Activated CD8-positive, alpha-beta memory T cell treated with anti-CD3 and anti-CD28 coated beads, Interleukin-2, amount 50 U/mL, for 4 hours (primary cell): ENCODE measurements around the gene TMEM247.

ENCODE experiments used
- DNase-seq: peaks from one replicate; pipeline ENCODE4 v3.0.0-alpha.2; 2020

The TMEM247 gene

DNA sequence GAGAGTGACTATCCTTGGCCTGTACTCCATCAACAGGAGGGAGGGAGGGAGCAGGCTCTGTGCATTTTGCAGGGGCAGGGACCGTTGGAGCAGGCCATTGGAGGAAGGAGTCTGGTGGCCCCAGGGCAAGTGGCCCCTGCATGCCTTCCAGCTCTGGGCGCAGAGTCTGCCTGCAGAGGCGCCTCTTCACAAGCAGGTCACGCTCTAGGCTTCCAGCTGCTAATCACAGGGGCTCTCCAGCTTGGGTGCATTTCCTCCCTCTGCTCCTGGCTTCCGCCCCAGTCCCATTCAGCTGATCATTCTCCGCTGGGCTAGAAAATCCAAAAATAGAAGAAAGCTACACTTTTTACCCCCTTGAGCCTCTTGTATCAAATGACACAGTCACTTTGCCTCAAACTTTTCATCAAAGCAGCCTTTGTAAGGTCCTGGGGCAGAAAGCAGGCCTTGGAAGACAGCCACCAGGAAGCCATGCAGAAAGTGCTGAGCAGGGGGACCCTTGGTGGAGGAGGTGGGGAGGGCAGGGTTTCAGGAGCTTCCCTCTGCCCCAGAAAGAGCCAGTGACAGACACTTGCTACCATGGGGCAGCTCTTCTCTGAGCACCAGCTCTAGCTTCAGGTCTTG, 11.3 kb downstream of the TMEM247 start:
- no peak for DNase-seq

DNA sequence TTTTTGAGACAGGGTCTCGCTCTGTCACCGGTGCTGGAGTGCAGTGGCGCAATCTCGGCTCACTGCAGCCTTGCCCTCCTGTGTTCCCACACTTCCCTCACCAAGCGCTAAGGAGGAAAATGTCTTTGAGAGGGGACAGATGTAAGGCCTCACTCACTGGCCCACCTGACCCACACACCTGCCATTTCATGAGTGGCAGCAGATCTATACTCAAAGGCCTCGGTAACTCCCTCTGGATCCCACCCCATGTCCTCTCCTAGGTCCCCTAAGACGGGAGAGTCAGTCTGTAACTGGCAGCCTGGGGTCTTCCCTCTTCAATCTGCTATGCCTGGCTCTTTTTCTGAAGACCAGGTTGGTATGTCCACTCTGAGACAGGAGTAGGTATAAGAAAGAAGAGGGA, 12.9 kb downstream of the TMEM247 start:
- DNase-seq = no peak

DNA sequence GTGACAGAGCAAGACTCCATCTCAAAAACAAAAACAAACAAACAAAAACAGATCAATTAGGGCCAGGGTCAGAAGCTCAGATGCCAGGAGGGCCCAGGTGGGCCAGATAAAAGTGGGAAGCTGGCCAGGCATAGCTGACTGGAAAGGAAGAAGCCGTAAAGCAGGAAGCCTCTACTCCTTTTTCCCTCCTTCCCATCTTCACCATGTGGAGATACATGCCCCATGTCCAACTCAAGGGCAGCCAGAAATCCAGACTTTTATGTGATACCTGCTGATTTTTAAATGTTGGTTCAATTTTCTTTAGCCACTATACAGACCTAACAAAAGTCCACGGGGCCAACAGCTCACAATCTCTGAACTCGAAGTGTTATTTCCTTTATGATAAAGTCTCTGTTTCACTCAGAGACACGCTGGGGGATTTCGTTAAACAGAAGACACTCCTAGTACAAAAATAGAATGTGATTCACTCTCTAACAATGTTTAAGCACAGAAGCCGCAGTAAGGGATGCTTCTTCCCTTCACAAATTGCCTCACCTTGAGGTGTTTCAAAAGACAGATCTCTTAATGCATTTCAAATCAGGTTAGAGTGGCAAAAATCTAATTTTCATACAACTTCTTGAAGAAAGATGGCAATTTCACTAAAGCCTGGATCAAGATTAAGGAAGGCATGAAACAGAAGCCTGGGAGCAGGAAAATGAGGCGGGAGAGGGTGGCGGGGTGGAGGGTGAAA, 14.0 kb downstream of the TMEM247 start:
- no peak for DNase-seq

DNA sequence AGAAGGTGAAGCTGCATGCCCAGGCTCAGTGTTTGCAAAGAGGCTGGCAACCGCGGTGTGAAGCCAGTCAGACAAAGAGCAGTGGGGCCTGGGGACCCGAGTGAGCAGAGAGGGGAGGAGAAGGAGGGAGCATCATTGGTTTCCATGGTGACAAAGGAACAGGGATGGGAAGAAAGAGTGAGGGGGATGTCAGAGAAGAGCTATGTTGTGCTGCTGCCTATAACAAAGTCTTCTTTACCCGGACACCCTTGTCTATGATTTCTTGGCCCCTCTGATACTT, 14.5 kb downstream of the TMEM247 start:
- no peak for DNase-seq

DNA sequence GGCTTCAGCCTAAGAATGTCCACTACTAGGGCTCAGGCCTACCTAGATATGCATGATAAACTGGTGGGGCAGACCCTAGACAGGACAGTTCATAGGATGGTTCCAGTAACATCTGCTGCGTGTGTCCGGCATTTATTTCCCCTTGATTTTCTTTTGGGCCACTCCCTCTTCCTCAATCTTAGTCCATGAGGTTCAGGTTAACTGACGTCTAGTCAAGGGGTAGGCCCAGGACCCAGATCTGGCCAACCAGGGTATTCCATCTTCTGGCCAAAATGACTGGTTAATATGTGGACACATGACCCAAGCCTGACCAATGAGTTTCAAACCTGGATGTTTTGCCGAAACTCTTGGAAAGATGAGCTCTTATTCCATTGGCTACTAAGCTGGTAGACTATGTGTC, 15.2 kb downstream of the TMEM247 start:
- no peak for DNase-seq

DNA sequence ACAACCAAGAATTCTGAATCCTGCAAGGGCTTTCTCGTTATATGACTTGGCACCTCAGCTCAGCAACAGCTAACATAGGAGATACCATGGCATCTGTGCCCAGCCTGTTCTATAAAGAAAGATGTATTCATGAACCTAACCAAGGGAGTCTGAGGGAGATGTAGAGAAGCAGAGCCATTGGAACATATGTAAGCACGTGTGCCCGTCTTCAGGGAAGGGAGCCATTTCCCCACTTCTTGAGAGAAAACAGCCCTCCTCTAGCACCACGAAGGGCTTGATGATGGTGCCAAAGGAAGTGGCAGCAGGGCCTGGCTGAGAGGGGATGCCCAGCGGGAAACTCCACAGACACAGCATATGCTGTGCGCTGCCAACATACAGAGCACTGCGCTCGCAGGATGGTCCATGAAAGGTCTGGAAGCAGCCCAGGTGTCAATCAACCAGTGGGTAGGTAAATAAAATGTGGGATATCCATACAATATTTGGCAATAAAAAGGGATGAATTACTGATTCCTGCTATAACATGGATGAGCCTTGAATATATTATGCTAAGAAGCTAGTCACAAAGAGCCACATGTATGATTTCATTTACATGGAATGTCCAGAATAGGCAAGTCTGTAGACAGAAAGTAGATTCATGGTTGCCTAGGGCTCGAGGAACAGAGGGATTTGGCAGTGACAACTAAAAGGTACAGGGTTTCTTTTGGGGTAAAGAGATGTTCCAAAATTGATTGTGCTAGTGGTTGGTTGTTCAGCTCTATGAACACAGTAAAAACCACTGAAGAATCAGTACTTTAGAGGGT, 16.1 kb downstream of the TMEM247 start:
- no peak for DNase-seq

DNA sequence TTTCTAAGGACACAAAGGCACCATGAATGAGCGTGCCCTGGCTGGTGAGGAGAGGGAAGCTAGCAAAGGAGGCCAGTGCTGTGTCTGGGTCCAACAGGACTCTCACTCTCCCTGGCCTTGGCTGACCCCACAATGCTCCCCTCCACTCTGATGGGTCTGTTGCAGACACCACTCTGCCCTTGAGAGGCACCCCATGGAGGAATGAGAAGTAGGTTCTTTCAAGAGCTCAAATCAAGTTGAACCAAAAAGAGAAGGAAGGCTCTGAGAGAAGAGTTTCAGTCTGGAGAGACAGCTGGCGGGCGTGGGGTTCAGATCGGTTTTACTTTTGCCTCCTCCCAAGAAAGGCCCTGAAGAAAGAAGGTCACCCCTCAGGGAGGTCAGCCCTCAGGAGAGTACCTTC, 18.4 kb downstream of the TMEM247 start:
- no peak for DNase-seq

DNA sequence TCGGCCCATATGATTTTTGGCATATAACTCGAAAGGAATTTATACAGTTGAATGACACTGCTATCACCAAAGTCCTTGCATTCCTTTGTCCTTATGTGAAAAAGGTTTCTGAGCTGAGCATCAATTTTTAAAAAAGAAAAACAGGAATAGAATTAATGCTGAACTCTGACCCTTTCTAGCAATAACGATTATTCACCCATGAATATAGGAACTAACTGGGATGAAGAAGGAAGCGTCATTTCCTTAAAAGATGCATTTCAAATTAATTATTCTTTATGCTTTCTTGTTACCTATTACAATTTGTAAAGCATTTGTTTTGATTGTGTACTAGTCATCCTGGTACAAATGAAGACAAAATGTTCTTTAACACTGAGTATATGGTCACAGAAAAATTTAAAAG, 19.3 kb downstream of the TMEM247 start:
- no peak for DNase-seq

DNA sequence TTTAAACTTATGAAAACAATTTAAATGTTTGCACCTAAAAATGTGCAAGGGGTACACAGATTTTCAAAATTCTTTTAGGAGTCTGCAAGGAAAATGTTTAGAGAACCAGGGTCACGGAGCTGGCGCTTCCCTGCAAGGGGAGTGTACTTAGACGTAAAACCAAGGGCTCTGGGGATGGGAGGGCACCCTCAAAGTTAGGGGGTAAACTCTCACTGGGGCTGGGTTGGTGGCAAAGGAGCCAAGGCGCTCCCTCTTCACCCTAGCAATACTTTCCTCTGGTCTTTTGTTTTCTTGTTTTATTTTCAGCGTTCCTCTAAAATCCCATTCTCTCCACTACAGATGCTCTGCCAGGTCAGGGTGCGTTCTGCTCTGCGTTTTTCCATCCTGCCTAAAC, 20.0 kb downstream of the TMEM247 start:
- DNase-seq = no peak

DNA sequence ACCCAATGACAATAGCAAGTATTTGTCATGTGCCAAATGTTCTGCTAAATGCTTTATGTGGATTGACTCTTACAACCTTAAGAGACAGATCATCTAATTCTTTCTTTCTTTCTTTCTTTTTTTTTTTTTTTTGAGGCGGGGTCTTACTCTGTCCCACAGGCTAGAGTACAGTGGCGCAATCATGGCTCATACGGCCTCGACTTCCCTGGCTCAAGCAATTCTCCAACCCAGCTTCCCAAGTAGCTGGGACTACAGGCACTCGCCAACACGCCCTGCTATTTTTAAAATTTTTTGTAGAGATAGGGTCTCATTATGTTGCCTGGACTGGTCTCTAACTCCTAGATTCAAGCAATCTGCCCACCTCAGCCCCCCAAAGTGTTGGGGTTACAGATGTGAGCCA, 21.4 kb downstream of the TMEM247 start:
- no peak for DNase-seq

DNA sequence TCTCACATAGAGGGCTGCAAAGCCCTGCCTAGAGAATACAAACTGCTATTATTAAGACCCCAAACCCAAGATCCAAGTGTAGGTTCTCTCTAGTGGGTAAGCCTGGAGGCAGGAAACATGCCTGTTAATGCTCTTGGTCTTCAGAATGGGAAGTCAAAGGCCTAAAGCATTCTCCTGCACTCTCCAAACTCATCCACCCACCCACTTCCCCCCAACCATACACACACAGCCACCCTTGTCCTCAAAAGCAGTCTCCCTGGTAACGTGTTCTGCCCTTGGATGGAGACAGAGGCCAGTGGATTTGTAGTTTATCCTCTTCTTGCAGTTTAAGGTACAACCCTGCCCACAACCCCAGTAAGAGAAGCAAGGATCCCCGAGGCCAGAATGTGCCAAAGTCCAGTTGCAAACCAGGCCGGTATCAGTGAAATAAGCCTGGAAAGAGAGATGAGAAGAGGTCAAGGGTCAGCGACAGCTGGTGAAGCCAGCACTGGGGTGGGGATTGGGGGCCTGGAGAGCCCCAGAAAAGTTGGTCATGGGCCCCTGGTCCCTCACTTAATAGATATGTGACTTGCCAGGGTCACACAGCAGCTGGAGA, 23.0 kb downstream of the TMEM247 start:
- DNase-seq = no peak

DNA sequence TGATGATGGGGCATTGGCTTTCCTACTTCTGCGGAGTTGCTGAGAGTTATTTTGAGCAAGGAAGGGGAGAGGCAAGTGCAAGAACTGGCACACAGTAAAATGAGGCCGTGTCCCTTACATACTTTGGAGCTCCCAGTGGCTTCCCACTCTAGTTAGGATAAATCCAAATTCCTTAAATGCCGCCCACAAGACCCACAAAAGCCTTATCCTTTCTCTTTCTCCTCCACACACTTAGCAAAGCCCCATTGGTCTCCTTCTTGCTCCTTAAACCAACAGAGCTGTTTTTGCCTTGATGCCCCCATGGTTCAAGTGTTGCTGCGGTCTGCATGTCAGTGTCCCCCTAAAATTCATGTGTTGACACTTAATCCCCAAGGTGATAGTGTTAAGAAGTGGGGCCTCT, 24.3 kb downstream of the TMEM247 start:
- no peak for DNase-seq

DNA sequence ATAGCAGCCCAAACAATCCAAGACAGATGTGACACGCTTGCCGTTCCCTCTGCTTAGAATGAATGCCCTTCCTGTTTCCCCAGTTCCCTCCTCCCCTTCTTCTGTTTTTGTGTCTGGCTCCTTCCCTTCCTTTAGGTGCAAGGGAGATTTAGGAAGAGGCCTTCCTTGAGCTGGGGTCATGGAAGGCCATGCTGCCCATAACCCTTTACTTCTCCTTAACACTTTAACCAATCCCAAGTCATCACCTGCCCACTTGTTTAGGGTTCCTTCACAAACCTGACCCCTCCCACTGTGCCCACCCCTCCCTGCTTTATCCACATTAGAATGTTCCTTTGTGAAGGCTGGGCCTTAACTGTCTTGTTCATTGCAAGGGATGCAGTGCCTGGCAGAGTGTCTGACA, 24.9 kb downstream of the TMEM247 start:
- no peak for DNase-seq

DNA sequence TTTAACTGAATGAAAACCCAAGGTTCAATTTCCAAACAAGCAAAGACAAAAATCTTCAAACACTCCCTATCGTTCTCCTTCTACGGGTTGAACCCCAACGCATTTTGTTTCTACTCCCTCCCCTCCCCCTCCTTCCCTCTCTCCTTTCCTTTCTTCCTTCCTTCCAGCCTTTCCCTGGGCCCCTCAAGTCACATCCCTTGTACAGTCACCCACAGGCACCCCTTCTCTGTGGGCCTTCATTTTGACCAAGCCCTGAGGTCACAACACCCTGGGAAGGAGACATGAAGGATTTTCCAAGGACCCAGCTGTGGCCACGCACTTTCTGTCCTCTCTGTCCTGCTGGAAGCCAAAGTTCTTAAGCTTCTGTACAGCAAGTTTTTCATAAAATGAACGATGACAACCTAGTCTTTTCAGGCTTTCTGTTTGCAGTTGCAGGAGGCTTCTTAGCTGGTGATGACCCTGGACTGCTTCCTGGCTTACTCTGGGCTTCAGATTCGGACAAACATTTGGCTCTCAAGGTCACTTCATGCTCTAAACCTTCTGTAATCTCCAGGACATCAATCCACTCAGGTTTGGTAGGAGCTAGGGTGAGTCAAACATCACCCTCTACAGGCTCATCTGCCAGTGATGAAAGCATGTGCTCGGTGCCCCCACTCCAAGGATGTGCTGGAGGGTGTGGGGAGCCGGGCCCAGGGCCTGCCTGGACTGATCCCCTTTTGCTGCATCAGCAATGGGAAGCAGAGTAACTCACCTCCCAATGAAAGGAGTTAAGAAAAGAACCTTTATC, 25.5 kb downstream of the TMEM247 start:
- DNase-seq = no peak

DNA sequence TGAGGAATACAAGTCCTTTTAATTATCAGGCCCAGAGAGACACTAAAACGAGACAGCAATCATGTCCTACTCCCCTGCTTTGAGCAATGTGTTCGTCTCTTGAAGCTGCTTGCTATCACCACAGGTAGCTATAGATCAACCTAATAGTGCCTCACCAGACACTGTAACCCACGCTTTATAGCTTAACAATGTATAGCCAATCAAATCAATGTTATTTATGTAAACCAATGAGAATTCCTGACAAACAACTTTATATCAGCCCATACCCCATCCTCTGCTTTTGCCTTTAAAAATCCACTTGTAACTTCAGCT, 26.1 kb downstream of the TMEM247 start:
- no peak for DNase-seq

DNA sequence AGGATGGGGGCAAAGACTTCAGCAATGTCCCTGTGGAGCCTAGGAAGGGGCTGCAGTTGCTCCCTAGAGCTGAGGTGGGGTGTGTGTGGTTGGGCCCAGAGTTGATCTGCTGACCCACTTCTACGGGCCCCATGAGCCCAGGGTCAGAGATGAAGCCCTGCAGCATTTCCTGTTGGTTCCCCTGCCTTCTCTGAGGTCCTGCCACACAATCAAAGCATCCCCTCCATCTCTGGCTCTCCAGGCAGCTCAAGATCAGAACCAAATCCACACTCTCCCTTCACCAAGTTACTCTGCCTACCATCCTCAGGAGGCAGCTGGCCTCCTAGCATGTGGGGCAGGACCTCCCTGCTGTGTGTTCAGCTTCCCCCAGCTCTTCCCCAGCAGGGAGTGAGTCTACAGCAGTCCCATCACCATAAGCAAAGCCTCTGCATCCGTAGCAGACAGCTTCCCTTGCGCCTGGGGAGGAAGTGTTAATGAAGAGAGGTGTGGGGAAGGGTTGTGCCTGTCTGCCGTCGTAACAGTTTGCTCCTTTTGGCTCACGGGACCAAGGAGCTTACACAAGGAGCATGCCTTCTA, 26.9 kb downstream of the TMEM247 start:
- no peak for DNase-seq

DNA sequence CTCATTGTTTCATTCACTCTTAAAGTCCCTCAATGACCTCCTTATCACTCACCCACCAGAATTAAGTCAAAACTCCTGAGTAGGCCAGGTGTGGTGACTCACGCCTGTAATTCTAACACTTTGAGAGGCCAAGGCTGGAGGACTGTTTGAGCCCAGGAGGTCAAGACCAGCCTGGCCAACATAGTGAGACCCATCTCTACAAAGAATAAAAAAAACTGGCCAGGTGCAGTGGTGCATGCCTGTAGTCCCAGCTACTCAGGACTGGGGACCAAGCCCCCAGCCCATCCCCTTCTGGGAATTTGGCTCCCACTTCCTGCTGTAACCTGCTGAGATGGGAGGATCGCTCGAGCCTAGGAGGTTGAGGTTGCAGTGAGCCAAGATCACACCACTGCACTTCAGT, 28.9 kb downstream of the TMEM247 start:
- DNase-seq = no peak

DNA sequence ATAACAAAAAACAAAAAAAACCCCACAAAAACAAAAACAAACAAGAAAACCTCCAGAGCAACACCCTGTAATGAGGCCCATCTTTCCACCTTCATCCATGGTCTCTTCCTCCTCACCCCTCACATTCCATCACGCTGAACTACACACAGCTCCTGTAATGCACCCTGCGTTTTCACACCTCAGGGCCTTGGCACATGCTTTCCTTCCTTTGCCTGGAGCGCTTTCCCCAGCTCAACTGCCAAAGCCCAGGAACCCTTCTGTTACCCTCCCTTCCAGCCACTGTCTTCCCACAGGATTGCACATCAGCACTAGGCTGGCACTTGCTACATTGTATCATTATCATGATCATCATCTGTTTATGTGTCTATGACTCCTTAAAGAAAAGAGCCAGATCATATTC, 29.4 kb downstream of the TMEM247 start:
- DNase-seq = no peak

DNA sequence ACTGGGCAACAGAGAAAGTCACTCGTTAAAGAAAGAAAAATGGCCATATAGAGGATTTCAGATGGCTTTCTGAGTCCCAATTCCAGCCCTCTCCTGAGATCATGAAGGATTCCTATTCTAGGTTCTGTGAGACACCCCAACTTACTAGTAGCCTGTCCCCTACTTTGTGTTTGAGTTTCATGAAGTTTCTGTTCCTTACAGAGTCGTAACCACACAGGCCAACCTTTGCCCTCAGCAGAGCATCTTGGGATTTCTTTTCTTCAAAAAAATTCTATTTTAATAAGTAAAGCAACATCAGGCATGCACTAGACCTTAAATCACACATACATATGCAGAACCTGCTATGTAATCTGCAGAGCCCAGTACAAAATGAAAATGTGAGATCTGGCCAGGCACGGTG, 30.4 kb downstream of the TMEM247 start:
- no peak for DNase-seq

DNA sequence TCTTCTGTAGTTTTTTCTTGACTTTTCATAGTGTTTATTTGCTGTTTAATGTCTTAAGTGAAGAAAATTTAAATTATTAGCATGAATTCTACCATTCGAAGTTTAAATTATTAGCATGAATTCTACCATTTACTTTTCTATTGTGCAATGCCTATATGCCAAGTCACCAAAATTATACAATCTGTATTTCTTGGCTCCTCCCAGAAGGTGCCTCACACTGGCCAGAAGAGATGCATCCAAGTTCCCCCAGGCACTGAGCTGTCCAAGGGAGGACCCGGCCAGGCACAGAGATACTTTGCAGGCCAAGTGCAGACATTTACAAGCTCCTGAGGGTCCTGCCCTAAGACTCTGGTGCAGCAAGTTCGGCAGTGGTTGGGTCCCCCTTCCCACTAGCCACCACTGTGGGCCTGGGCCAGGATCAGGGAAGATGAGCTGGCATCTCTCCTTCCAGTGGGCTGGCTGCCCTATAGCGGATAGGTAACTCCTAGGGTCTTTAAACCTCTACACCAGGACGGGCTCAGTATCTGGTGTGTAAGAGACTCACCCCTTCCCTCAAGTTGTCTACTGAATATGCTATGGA, 31.3 kb downstream of the TMEM247 start:
- DNase-seq = no peak

DNA sequence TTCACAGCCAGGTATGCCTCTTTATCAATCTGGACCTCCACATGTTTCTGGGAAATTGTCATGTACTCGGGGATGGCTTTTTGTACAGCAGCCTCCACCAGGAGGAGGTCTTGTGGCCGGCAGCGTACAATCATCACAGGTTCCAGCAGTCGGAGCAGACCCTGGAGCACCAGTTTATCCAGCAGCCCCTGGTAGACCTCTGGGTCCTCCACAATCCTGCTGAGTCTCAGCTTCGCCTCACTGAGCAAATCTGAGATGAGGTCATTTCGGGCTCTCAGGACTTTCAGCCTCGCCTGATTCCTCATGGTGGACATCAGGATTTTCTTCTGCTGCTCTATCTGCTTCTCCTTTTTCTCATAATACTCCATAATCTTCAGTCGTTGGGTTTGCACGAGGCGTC, 32.8 kb downstream of the TMEM247 start:
- DNase-seq = no peak

DNA sequence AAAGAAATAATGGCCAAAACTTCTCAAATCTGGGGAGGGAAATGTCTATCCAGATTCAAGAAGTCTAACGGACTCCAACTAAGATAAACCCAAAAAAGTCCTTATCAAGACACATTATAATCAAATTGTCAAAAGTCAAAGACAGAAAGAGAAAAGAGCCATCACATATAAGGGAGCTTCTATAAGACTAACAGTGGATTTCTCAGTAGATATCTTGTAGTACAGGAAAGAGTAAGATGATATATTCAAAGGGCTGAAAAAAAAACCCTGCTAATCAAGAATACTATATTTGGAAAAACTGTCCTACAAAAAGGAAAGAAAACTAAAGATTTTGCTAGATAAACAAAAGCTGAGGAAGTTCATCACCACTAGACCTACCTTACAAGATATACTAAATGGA, 35.4 kb downstream of the TMEM247 start:
- no peak for DNase-seq

DNA sequence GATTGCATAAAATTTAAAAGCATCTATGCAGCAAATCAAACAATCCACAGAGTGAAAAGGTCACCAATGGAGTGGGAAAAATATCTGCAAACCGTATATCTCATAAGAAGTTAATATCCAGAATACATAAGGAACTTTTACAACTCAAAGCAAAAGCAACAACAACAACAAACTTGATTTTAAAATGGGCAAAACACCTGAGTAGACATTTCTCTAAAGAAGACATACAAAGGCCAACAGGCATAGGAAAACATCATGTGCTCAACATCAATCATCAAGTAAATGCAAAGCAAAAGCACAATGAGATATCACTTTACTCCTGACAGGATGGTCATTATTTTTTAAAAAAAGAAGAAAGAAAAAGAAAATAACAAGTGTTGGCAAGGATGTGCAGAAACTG, 38.1 kb downstream of the TMEM247 start:
- DNase-seq = no peak
